Activated naive CD8-positive, alpha-beta T cell treated with anti-CD3 and anti-CD28 coated beads for 36 hours (primary cell): ENCODE results near the gene RFC2. TPM values are rescaled to one million over a fixed set of nuclear protein-coding genes. Genes with fewer than 3 reads are reported as not detected.
"Not testable (repeated sequence)": the region's sequence is repeated elsewhere in the genome, so short reads cannot be mapped to it uniquely, and the experiment has no call there.

Experiments
- DNase-seq: peaks from one replicate; pipeline ENCODE4 v3.0.0; 2021
- H3K27ac Mint-ChIP-seq: one replicate; pipeline ENCODE4 v1.8.0; 2022; ENCODE audit warnings: mild to moderate bottlenecking, moderate library complexity, mixed read lengths
- H3K27me3 Mint-ChIP-seq: one replicate; pipeline ENCODE4 v1.8.0; 2022; ENCODE audit warnings: mild to moderate bottlenecking, mixed read lengths
- H3K36me3 Mint-ChIP-seq: one replicate; pipeline ENCODE4 v1.8.0; 2021; ENCODE audit warnings: mild to moderate bottlenecking, mixed read lengths
- H3K4me1 Mint-ChIP-seq: one replicate; pipeline ENCODE4 v1.8.0; 2021; ENCODE audit warnings: mixed read lengths
- H3K4me3 Mint-ChIP-seq: one replicate; pipeline ENCODE4 v1.8.0; 2022; ENCODE audit warnings: mild to moderate bottlenecking, moderate library complexity, mixed read lengths
- H3K9me3 Mint-ChIP-seq: one replicate; pipeline ENCODE4 v1.8.0; 2022; ENCODE audit warnings: mixed read lengths
- total RNA-seq, 2 experiments: library from RNA; stranded (reverse); gene quantifications; one replicate each; pipeline ENCODE4 v1.2.3, GENCODE V29; 2021

Gene RFC2
- total RNA-seq, 2 experiments from 2014 or later = 111 to 112 TPM

GRCh38 chr7:74221713-74222112, 32.5 kb downstream of the RFC2 start:
- peaks cover 12% of the 10 kb centered on the region for H3K36me3 Mint-ChIP-seq
- DNase-seq = no peak
- H3K4me3 Mint-ChIP-seq = no peak overlapping the region
- no peak overlapping the region for H3K27ac Mint-ChIP-seq
- H3K4me1 Mint-ChIP-seq = peaks cover 14% of the 10 kb centered on the region
- H3K27me3 Mint-ChIP-seq = no peaks in the 10 kb centered on the region
- H3K9me3 Mint-ChIP-seq = peaks cover 5% of the 10 kb centered on the region

DNA sequence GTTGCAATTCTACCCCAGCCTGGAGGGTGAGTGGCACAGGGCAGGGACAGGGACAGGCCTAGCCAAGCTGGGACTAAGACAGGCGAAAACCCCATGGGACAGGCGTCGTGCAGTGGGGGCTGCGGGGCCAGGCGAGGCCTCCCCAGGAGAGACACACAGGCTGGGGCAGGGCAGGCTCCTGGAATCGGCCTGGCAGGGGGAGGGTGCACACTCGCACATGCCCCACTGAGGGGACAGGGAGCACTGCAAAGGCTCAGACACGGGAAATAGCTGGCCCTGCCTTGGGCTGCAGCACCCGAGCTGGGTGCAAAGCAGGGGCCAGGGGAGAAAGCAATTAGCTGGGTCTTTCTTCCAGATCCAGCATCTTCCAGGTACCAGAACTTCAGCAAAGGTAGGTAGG, 34.0 kb downstream of the RFC2 start:
- no peak for DNase-seq
- Mint-ChIP-seq H3K9me3 (peaks cover 5% of the 10 kb centered on the region), H3K36me3 (peaks cover 8% of the 10 kb centered on the region), H3K27ac (no peak overlapping the region), H3K4me3 (no peak overlapping the region), H3K4me1 (peaks cover 16% of the 10 kb centered on the region), H3K27me3 (no peaks in the 10 kb centered on the region)

DNA sequence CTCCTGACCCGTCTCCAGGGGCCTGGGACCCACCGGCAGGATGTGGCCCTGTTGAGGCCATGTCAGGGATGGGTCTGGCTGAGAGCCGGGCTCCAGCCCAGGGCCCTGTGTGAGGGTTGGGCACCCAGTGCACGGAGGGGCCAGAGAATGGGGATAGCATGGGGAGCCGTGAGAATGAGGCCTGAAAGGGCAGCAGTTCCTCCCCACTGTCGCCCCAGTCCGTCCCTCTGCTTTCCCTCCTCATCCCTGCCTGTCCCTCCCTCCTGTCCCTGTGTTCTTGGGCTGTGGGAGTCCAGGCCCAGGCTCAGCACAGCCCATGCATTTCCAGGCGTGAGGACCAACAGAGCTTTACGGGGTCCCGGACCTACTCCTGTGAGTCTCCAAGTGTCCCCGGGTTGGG, 34.8 kb downstream of the RFC2 start:
- no peak for DNase-seq
- Mint-ChIP-seq H3K36me3 (peaks cover 8% of the 10 kb centered on the region), H3K9me3 (peaks cover 5% of the 10 kb centered on the region), H3K27me3 (no peaks in the 10 kb centered on the region), H3K27ac (no peak overlapping the region), H3K4me3 (no peak overlapping the region), H3K4me1 (peaks cover 16% of the 10 kb centered on the region)

- Mint-ChIP-seq H3K4me3 (no peak overlapping the region), H3K27ac (no peak overlapping the region), H3K36me3 (peaks cover 8% of the 10 kb centered on the region), H3K27me3 (no peaks in the 10 kb centered on the region), H3K9me3 (peaks cover 5% of the 10 kb centered on the region), H3K4me1 (peaks cover 16% of the 10 kb centered on the region)
- DNase-seq = no peak
Measured at GRCh38 chr7:74218343-74218698, 35.9 kb downstream of the RFC2 start.

- peaks cover 16% of the 10 kb centered on the region for H3K4me1 Mint-ChIP-seq
- no peak overlapping the region for H3K4me3 Mint-ChIP-seq
- H3K36me3 Mint-ChIP-seq = peaks cover 8% of the 10 kb centered on the region
- peaks cover 5% of the 10 kb centered on the region for H3K9me3 Mint-ChIP-seq
- H3K27ac Mint-ChIP-seq = peak overlapping the region; percentile 76
- no peak for DNase-seq
- H3K27me3 Mint-ChIP-seq = no peaks in the 10 kb centered on the region
Measured at GRCh38 chr7:74217455-74218342, 36.5 kb downstream of the RFC2 start.

GRCh38 chr7:74216361-74216761, 37.8 kb downstream of the RFC2 start:
- Mint-ChIP-seq H3K4me3 (no peak overlapping the region), H3K36me3 (peaks cover 8% of the 10 kb centered on the region), H3K9me3 (peaks cover 5% of the 10 kb centered on the region), H3K27ac (no peak overlapping the region), H3K27me3 (no peaks in the 10 kb centered on the region), H3K4me1 (peaks cover 16% of the 10 kb centered on the region)
- DNase-seq = no peak

- Mint-ChIP-seq H3K27me3 (no peaks in the 10 kb centered on the region), H3K4me3 (no peak overlapping the region), H3K4me1 (peaks cover 16% of the 10 kb centered on the region), H3K27ac (no peak overlapping the region), H3K9me3 (peaks cover 5% of the 10 kb centered on the region), H3K36me3 (peaks cover 8% of the 10 kb centered on the region)
- DNase-seq = no peak
Measured at GRCh38 chr7:74215921-74216320, 38.3 kb downstream of the RFC2 start.

GRCh38 chr7:74214816-74215630, 39.2 kb downstream of the RFC2 start:
- H3K4me3 Mint-ChIP-seq = no peak overlapping the region
- peaks cover 16% of the 10 kb centered on the region for H3K4me1 Mint-ChIP-seq

GRCh38 chr7:74212661-74213060, 41.5 kb downstream of the RFC2 start:
- no peak overlapping the region for H3K27ac Mint-ChIP-seq
- DNase-seq = no peak
- no peak overlapping the region for H3K4me3 Mint-ChIP-seq

More at GRCh38 chr7:74214816-74215630, 39.2 kb downstream of the RFC2 start:
- no peak for DNase-seq
- Mint-ChIP-seq H3K36me3 (peaks cover 8% of the 10 kb centered on the region), H3K9me3 (peaks cover 5% of the 10 kb centered on the region), H3K27ac (no peak overlapping the region), H3K27me3 (no peaks in the 10 kb centered on the region)

DNA sequence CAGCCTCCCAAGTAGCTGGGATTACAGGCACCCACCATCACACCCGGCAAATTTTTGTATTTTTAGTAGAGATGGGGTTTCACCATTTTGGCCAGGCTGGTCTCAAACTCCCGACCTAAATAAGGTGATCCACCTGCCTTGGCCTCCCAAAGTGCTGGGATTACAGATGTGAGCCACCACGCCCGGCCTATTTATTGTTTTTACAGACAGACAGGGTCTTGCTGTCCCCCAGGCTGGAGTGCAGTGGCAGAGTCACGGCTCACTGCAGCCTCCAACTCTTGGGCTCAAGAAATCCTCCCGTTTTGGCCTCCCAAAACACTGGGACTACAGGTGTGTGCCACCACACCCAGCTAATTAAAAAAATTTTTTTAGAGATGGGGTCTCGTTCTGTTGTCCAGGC, 46.0 kb downstream of the RFC2 start:
- not testable (repeated sequence) for H3K27ac Mint-ChIP-seq, DNase-seq, H3K4me3 Mint-ChIP-seq, H3K9me3 Mint-ChIP-seq, H3K36me3 Mint-ChIP-seq
- Mint-ChIP-seq H3K27me3 (peaks cover 19% of the 10 kb centered on the region), H3K4me1 (peaks cover 10% of the 10 kb centered on the region)

More at GRCh38 chr7:74212661-74213060, 41.5 kb downstream of the RFC2 start:
- Mint-ChIP-seq H3K27me3 (peaks cover 11% of the 10 kb centered on the region), H3K36me3 (peaks cover 2% of the 10 kb centered on the region), H3K9me3 (no peaks in the 10 kb centered on the region), H3K4me1 (peaks cover 15% of the 10 kb centered on the region)

DNA sequence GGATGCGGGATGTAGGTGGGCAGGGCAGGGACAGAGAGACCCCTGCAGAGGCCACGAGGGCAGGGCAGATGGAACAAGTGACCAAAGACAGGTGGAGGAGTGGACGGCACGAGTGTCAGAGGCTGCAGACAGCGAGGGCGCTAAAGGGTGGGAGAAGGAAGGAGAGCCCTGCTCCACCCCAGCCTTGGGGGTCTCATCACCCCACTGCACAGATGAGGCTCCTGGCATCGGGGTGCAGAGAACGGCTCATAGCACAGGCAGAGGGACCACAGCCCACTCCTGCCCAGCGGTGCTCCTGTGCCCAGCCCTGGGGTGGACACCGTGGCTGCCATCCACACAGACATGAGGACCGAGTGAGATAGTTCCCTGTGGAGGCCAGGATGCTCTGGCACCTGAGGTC, 46.6 kb downstream of the RFC2 start:
- H3K4me1 Mint-ChIP-seq = peaks cover 15% of the 10 kb centered on the region
- peaks cover 19% of the 10 kb centered on the region for H3K27me3 Mint-ChIP-seq
- DNase-seq = no peak
- peaks cover 3% of the 10 kb centered on the region for H3K36me3 Mint-ChIP-seq
- no peak overlapping the region for H3K27ac Mint-ChIP-seq
- H3K4me3 Mint-ChIP-seq = no peak overlapping the region
- no peaks in the 10 kb centered on the region for H3K9me3 Mint-ChIP-seq

- Mint-ChIP-seq H3K4me3 (no peak overlapping the region), H3K27ac (no peak overlapping the region)
Measured at GRCh38 chr7:74206589-74207120, 47.5 kb downstream of the RFC2 start.

DNA sequence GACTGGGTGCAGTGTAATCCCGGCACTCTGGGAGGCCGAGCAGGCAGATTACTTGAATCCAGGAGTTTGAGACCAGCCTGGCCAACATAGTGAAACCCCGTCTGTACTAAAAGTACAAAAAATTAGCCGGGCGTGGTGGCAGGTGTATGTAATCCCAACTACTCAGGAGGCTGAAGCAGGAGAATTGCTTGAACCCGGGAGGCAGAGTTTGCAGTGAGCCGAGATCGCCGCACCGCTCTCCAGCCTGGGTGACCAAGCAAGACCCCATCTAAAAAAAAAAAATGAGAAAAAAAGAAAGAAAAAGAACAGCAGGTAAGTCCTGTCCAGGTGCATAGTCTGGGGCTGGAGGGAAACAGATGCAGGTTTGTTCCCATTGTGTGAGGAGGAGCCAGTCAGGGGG, 48.1 kb downstream of the RFC2 start:
- peaks cover 17% of the 10 kb centered on the region for H3K4me1 Mint-ChIP-seq
- DNase-seq, H3K36me3 Mint-ChIP-seq, H3K9me3 Mint-ChIP-seq, H3K27ac Mint-ChIP-seq, H3K4me3 Mint-ChIP-seq: not testable (repeated sequence)
- H3K27me3 Mint-ChIP-seq = peaks cover 19% of the 10 kb centered on the region

More at GRCh38 chr7:74206589-74207120, 47.5 kb downstream of the RFC2 start:
- DNase-seq = peak; percentile 73
- peaks cover 3% of the 10 kb centered on the region for H3K36me3 Mint-ChIP-seq
- peaks cover 17% of the 10 kb centered on the region for H3K4me1 Mint-ChIP-seq
- H3K9me3 Mint-ChIP-seq = no peaks in the 10 kb centered on the region
- peaks cover 19% of the 10 kb centered on the region for H3K27me3 Mint-ChIP-seq

GRCh38 chr7:74203956-74204618, 50.1 kb downstream of the RFC2 start:
- no peak overlapping the region for H3K27ac Mint-ChIP-seq
- no peaks in the 10 kb centered on the region for H3K9me3 Mint-ChIP-seq
- H3K4me1 Mint-ChIP-seq = peaks cover 12% of the 10 kb centered on the region
- H3K36me3 Mint-ChIP-seq = peaks cover 2% of the 10 kb centered on the region
- DNase-seq = no peak
- H3K27me3 Mint-ChIP-seq = peaks cover 13% of the 10 kb centered on the region
- no peak overlapping the region for H3K4me3 Mint-ChIP-seq
